Epidermal melanocyte (primary cell): ENCODE measurements around the gene GTSE1.

ENCODE experiments used
- DNase-seq: peaks from one replicate; pipeline ENCODE4 v3.0.0; 2011; ENCODE audit warnings: low spot score; ENCODE audit not compliant: insufficient read length

GTSE1 gene

DNA sequence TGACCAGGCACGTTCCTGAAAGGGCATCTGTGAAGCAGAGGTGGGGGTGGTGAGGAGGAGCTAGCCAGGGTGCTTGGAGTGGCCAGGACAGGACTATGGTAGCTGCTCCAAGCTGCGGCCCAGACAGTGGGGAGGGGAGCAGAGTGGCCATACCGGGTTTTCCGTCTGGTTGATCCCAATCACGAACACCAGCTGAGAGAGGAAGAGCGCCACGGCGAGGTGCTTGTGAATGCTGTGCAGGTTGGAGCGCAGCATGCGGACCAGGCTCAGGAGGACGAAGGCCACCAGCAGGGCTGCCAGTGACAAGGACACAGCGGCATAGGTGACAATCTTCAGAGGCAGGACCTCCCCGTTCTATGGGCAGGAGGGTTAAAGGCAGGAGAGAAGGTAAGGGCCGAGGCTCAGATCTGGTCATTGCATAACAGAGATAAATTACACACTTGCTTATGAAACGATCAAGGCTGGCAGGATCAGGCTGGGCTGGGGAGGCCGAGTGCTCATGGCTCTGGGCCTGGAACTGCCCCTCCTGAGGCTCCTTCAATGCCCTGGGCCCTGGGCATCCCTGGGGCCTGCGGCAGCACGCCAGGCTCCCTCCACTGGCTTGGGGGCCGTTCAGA is 80.3 kb downstream of the GTSE1 start:
- DNase-seq = no peak

DNA sequence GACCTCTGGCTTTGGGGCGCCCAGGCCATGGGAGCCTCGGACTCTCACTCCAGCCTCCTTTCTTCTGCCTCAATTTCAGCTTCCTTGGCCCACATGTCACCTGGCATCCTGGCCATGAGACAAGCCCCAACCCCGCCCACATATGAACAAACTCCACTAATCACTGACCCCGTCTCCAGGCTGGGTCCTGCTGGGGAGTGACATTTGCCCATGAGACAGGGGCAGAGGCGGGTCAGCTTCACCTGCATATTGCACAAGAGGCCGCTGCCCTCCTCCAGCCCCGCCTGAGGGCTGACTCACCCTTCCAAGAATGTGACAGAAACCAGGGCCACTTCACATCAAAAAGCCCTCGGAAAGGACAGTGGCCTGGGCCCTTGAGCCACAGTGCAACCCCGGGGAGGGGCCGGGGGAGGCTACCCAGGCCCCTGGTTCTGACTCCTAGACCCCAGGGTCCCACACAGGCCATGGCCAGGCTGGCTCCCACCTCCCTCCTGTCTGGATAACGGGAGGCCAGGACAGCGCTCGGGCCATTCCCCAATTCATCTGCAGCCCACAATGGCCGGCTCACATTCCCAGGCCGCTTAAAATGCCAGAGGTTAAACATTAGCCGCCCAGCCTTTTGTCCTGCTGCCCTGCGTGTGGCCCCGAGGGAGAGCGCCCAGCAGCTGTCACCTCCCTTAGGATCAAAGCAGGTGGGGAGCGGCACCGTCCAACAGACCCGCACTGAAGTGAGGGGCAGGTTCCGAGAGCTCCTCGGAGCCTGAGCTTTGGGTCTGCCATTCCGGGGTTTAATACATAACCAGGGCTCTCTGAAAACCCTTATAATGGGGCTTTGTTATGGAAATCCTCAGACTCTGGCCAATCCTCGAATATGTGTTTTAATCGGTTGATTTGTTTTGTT is 81.1 kb downstream of the GTSE1 start:
- no peak for DNase-seq

GRCh38 chr22:46378426-46379065 is 81.9 kb downstream of the GTSE1 start:
- DNase-seq = no peak

GRCh38 chr22:46379066-46379930 is 82.6 kb downstream of the GTSE1 start:
- DNase-seq = no peak

GRCh38 chr22:46380069-46380468 is 83.4 kb downstream of the GTSE1 start:
- no peak for DNase-seq
